HEK293 (cell line): Measurements from ENCODE around the gene NR2F1-AS1.
A peak's percentile ranks its signal among the peaks of the same experiment; 100 is the strongest.

Experiments
- CTCF ChIA-PET: fragments of 350-600 bp; formaldehyde crosslinking; extraction: SDS; loops from one replicate; lab custom pipeline; 2021; ENCODE audit warnings: antibody characterized with exemption; lab: Yijun Ruan, JAX
- POLR2A ChIA-PET: fragments of 300-600 bp; formaldehyde crosslinking; extraction: SDS; loops from one replicate; lab custom pipeline; 2020; ENCODE audit warnings: antibody characterized with exemption, inconsistent platforms; lab: Yijun Ruan, JAX
- H3K27ac ChIP-seq: fragments of 200-500 bp; sonication (Bioruptor generic); 2 replicates; pipeline ENCODE4 v1.5.1; 2014; ENCODE audit warnings: low read depth, low read length, control low read depth, inconsistent platforms; ENCODE audit errors: extremely low read depth
- H3K36me3 ChIP-seq, 2 experiments: fragments of 200-500 bp in 1 of 2; sonication (Bioruptor generic) in 1 of 2; 1 replicate in 1 of 2; 2 replicates in 1 of 2; pipeline ENCODE4 v1.5.1; 2014 to 2017; ENCODE audit warnings: inconsistent platforms in 2 of 2, low read length in 2 of 2; ENCODE audit not compliant: control insufficient read depth in 2 of 2, insufficient read depth in 1 of 2
- H3K4me1 ChIP-seq: fragments of 200-500 bp; sonication (Bioruptor generic); 2 replicates; pipeline ENCODE4 v1.5.1; 2014; ENCODE audit warnings: mild to moderate bottlenecking, low read length, inconsistent platforms; ENCODE audit not compliant: control insufficient read depth, insufficient read depth
- H3K4me3 ChIP-seq: 2 replicates; pipeline ENCODE4 v1.5.1; 2011; ENCODE audit warnings: low read depth, mild to moderate bottlenecking, control low read depth, low read length, moderate library complexity
- H3K9me3 ChIP-seq: fragments of 200-500 bp; sonication (Bioruptor generic); 2 replicates; pipeline ENCODE4 v1.5.1; 2014; ENCODE audit warnings: low read depth, low read length, inconsistent platforms; ENCODE audit not compliant: control insufficient read depth, insufficient read depth
- KLF1 ChIP-seq: fragments of 450-650 bp; formaldehyde crosslinking; IDR thresholded peaks from 2 replicates; pipeline ENCODE4 v1.5.1; 2016; ENCODE audit warnings: missing biosample characterization, missing genetic modification characterization
- MEIS1 ChIP-seq: sonication (generic); formaldehyde crosslinking; IDR thresholded peaks from 2 replicates; pipeline ENCODE4 v1.8.1; 2022; ENCODE audit warnings: missing genetic modification reagents, mild to moderate bottlenecking, borderline replicate concordance
- PRDM10 ChIP-seq: fragments of 450-650 bp; formaldehyde crosslinking; IDR thresholded peaks from 2 replicates; pipeline ENCODE4 v1.5.1; 2016; ENCODE audit warnings: missing biosample characterization, missing genetic modification characterization
- ZBTB21 ChIP-seq: fragments of 450-650 bp; formaldehyde crosslinking; IDR thresholded peaks from 2 replicates; pipeline ENCODE4 v1.5.1; 2017; ENCODE audit warnings: missing biosample characterization, missing genetic modification characterization
- ZFP37 ChIP-seq: fragments of 450-650 bp; formaldehyde crosslinking; IDR thresholded peaks from 2 replicates; pipeline ENCODE4 v1.5.1; 2016; ENCODE audit warnings: missing biosample characterization, missing genetic modification characterization
- ZIC2 ChIP-seq: fragments of 450-650 bp; formaldehyde crosslinking; IDR thresholded peaks from 2 replicates; pipeline ENCODE4 v1.5.1; 2016; ENCODE audit warnings: missing biosample characterization, missing genetic modification characterization
- ZNF133 ChIP-seq: fragments of 450-650 bp; formaldehyde crosslinking; IDR thresholded peaks from 2 replicates; pipeline ENCODE4 v1.5.1; 2016; ENCODE audit warnings: missing biosample characterization, missing genetic modification characterization
- ZNF174 ChIP-seq: fragments of 450-650 bp; formaldehyde crosslinking; IDR thresholded peaks from 2 replicates; pipeline ENCODE4 v1.5.0; 2017; ENCODE audit warnings: missing biosample characterization, mild to moderate bottlenecking, missing genetic modification characterization
- ZNF2 ChIP-seq: fragments of 450-650 bp; formaldehyde crosslinking; IDR thresholded peaks from 2 replicates; pipeline ENCODE4 v1.5.1; 2016; ENCODE audit warnings: missing biosample characterization, missing genetic modification characterization
- ZNF266 ChIP-seq: fragments of 450-650 bp; formaldehyde crosslinking; IDR thresholded peaks from 2 replicates; pipeline ENCODE4 v1.5.1; 2016; ENCODE audit warnings: missing biosample characterization, missing genetic modification characterization, low read depth
- ZNF423 ChIP-seq: fragments of 450-650 bp; formaldehyde crosslinking; IDR thresholded peaks from 2 replicates; pipeline ENCODE4 v1.5.1; 2016; ENCODE audit warnings: missing biosample characterization, missing genetic modification characterization
- ZNF585B ChIP-seq: fragments of 450-650 bp; formaldehyde crosslinking; IDR thresholded peaks from 2 replicates; pipeline ENCODE4 v1.5.1; 2016; ENCODE audit warnings: missing biosample characterization, missing genetic modification characterization
- ZNF596 ChIP-seq: fragments of 450-650 bp; IDR thresholded peaks from 2 replicates; pipeline ENCODE4 v1.5.0; 2018; ENCODE audit warnings: missing biosample characterization, mild to moderate bottlenecking, missing genetic modification characterization, moderate library complexity
- ZNF626 ChIP-seq: fragments of 450-650 bp; sonication (Bioruptor Pico); formaldehyde crosslinking; IDR thresholded peaks from 2 replicates; pipeline ENCODE4 v1.5.1; 2018; ENCODE audit warnings: missing biosample characterization, missing genetic modification characterization, inconsistent platforms
- ZNF639 ChIP-seq: fragments of 450-650 bp; formaldehyde crosslinking; IDR thresholded peaks from 2 replicates; pipeline ENCODE4 v1.5.1; 2016; ENCODE audit warnings: missing biosample characterization, missing genetic modification characterization
- ZNF670 ChIP-seq: fragments of 450-650 bp; formaldehyde crosslinking; IDR thresholded peaks from 2 replicates; pipeline ENCODE4 v1.5.1; 2016; ENCODE audit warnings: missing biosample characterization, missing genetic modification characterization, low read depth
- TF ChIP-seq, protein P1 (sequence below): fragments of 450-650 bp; formaldehyde crosslinking; IDR thresholded peaks from 2 replicates; pipeline ENCODE4 v1.5.1; 2016; ENCODE audit warnings: missing biosample characterization, missing genetic modification characterization, low read depth

The NR2F1-AS1 gene

DNA sequence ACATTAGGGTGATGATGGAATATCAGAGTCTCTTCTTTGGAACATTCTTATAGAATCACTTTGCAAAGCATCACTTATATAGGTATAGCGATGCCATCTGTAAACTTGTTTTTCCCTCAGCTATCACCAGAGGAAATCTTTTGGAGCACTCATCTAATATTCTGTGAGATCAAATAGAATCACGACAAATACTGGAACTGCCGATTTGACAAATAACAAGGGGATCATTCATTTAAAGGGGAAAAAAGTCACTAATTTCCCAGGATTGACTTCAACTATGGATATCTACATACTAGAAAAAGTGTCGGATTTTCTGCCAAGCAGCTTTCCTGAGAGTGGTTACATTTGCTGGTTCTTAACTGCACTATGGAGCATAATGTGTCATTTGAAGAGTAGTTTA, 178.6 kb downstream of the NR2F1-AS1 start:
- H3K4me1 ChIP-seq = peaks cover 17% of the 10 kb centered on the region
- CTCF ChIA-PET = interaction anchor here (0.5 to 0.6 kb wide), 2 partner anchors 779 to 1829 kb away, joined by 3 to 5 read pairs; no protein-coding TSS in a partner anchor
- H3K9me3 ChIP-seq = no peaks in the 10 kb centered on the region
- TF ChIP-seq ZNF670 (tag by site-specific recombination) (no peak), ZNF626 (tag by site-specific recombination) (no peak), ZBTB21 (tag by site-specific recombination) (no peak), ZNF133 (tag by site-specific recombination) (no peak), ZNF639 (tag by site-specific recombination) (no peak), KLF1 (tag by site-specific recombination) (no peak), ZIC2 (tag by site-specific recombination) (no peak), ZNF266 (tag by site-specific recombination) (no peak), ZNF585B (tag by site-specific recombination) (no peak), MEIS1 (no peak), ZFP37 (tag by site-specific recombination) (no peak), ZNF174 (tag by site-specific recombination) (no peak), ZNF423 (no peak), ZNF2 (no peak)
- TF ChIP-seq, protein P1, sequence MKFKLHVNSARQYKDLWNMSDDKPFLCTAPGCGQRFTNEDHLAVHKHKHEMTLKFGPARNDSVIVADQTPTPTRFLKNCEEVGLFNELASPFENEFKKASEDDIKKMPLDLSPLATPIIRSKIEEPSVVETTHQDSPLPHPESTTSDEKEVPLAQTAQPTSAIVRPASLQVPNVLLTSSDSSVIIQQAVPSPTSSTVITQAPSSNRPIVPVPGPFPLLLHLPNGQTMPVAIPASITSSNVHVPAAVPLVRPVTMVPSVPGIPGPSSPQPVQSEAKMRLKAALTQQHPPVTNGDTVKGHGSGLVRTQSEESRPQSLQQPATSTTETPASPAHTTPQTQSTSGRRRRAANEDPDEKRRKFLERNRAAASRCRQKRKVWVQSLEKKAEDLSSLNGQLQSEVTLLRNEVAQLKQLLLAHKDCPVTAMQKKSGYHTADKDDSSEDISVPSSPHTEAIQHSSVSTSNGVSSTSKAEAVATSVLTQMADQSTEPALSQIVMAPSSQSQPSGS = no peak
- no peak overlapping the region for H3K4me3 ChIP-seq
- no peaks in the 10 kb centered on the region for H3K36me3 ChIP-seq
- POLR2A ChIA-PET = no interaction called here
- no peak overlapping the region for H3K27ac ChIP-seq

GRCh38 chr5:93401634-93402213, 179.3 kb downstream of the NR2F1-AS1 start:
- Histone ChIP-seq H3K4me1 (peaks cover 14% of the 10 kb centered on the region), H3K4me3 (no peak overlapping the region), H3K9me3 (no peaks in the 10 kb centered on the region), H3K36me3 (no peaks in the 10 kb centered on the region), H3K27ac (no peak overlapping the region)
- POLR2A ChIA-PET = no interaction called here
- TF ChIP-seq PRDM10 (tag by site-specific recombination) (no peak), ZNF596 (tag by site-specific recombination) (peak; percentile 72)
- CTCF ChIA-PET = interaction anchor here (0.6 kb wide), 2 partner anchors 8 to 13 kb away, joined by 4 to 5 read pairs; no protein-coding TSS in a partner anchor
